ENCODE measurements around the gene TMEM203. TPM values are rescaled to one million over a fixed set of nuclear protein-coding genes. Genes with fewer than 3 reads are reported as not detected.
A peak's percentile ranks its signal among the peaks of the same experiment; 100 is the strongest.
"Not testable (repeated sequence)": the region's sequence is repeated elsewhere in the genome, so short reads cannot be mapped to it uniquely, and the experiment has no call there.

The TMEM203 gene
- polyA plus RNA-seq, 3 donors from 2014 or later: 131 to 169 (median 142) TPM

GRCh38 chr9:137245450-137246421 is 40.3 kb upstream of the TMEM203 start:
- peaks cover 16 to 22% of the 10 kb centered on the region in 2 donors for H3K4me1 Mint-ChIP-seq
- no peak for DNase-seq
- peaks cover 0 to 3% (median 0%) of the 10 kb centered on the region in 3 donors for H3K36me3 Mint-ChIP-seq
- H3K27ac Mint-ChIP-seq: no peak overlapping the region
- no peak overlapping the region for H3K4me3 Mint-ChIP-seq
- no peaks in the 10 kb centered on the region for H3K9me3 Mint-ChIP-seq
- peaks cover 12 to 25% (median 20%) of the 10 kb centered on the region in 3 donors for H3K27me3 Mint-ChIP-seq (ENCODE audit: low read depth in 3 of 3)

GRCh38 chr9:137244486-137245449 is 39.3 kb upstream of the TMEM203 start:
- H3K4me3 Mint-ChIP-seq: no peak overlapping the region
- no peak overlapping the region for H3K27ac Mint-ChIP-seq
- peaks cover 19 to 22% of the 10 kb centered on the region in 2 donors for H3K4me1 Mint-ChIP-seq
- DNase-seq: no peak
- H3K9me3 Mint-ChIP-seq: no peaks in the 10 kb centered on the region
- H3K36me3 Mint-ChIP-seq: peaks cover 0 to 3% (median 0%) of the 10 kb centered on the region in 3 donors
- H3K27me3 Mint-ChIP-seq (ENCODE audit: low read depth in 3 of 3): peaks cover 12 to 26% (median 25%) of the 10 kb centered on the region in 3 donors

- H3K36me3 Mint-ChIP-seq: peaks cover 0 to 3% (median 0%) of the 10 kb centered on the region in 3 donors
- DNase-seq: peak in 2 of 3 donors; percentile 15 to 16
- no peaks in the 10 kb centered on the region for H3K9me3 Mint-ChIP-seq
- H3K4me3 Mint-ChIP-seq: peak overlapping the region in 2 of 5 donors; percentile 27 to 36
- peaks cover 12 to 28% (median 25%) of the 10 kb centered on the region in 3 donors for H3K27me3 Mint-ChIP-seq (ENCODE audit: low read depth in 3 of 3)
- peaks cover 25 to 27% of the 10 kb centered on the region in 2 donors for H3K4me1 Mint-ChIP-seq
- H3K27ac Mint-ChIP-seq: no peak overlapping the region
Observed at GRCh38 chr9:137243626-137244485, 38.4 kb upstream of the TMEM203 start.

GRCh38 chr9:137243266-137243625 is 37.8 kb upstream of the TMEM203 start:
- Mint-ChIP-seq H3K4me1 (peaks cover 28% of the 10 kb centered on the region in 2 donors), H3K27me3 (ENCODE audit: low read depth in 3 of 3) (peaks cover 12 to 28% (median 25%) of the 10 kb centered on the region in 3 donors), H3K4me3 (peak overlapping the region in 2 of 5 donors; percentile 21 to 24)
- not testable (repeated sequence) for H3K9me3 Mint-ChIP-seq, H3K36me3 Mint-ChIP-seq, H3K27ac Mint-ChIP-seq
- DNase-seq: peak in 1 of 3 donors; percentile 14

GRCh38 chr9:137242269-137243203 is 37.1 kb upstream of the TMEM203 start:
- no peaks in the 10 kb centered on the region for H3K9me3 Mint-ChIP-seq
- H3K36me3 Mint-ChIP-seq: peaks cover 0 to 3% (median 0%) of the 10 kb centered on the region in 3 donors
- peaks cover 28% of the 10 kb centered on the region in 2 donors for H3K4me1 Mint-ChIP-seq
- peak overlapping the region; percentile 77 to 85 (median 81) for H3K4me3 Mint-ChIP-seq
- peak overlapping the region; percentile 64 to 78 (median 74) for H3K27ac Mint-ChIP-seq
- peaks cover 12 to 28% (median 25%) of the 10 kb centered on the region in 3 donors for H3K27me3 Mint-ChIP-seq (ENCODE audit: low read depth in 3 of 3)
- peak in 2 of 3 donors; percentile 17 to 18 for DNase-seq

GRCh38 chr9:137241490-137242268 is 36.2 kb upstream of the TMEM203 start:
- H3K36me3 Mint-ChIP-seq: peaks cover 0 to 3% (median 0%) of the 10 kb centered on the region in 3 donors

GRCh38 chr9:137240841-137241489 is 35.5 kb upstream of the TMEM203 start, which contains the start of gene TUBB4B:
TSS of gene TUBB4B (plus strand) at chr9:137241287. CDS start at chr9:137241361, 74 bp downstream.
- H3K36me3 Mint-ChIP-seq: peaks cover 0 to 3% (median 0%) of the 10 kb centered on the region in 3 donors
- peaks cover 28 to 31% of the 10 kb centered on the region in 2 donors for H3K4me1 Mint-ChIP-seq
- no peaks in the 10 kb centered on the region for H3K9me3 Mint-ChIP-seq
- peaks cover 12 to 26% (median 25%) of the 10 kb centered on the region in 3 donors for H3K27me3 Mint-ChIP-seq (ENCODE audit: low read depth in 3 of 3)
- H3K4me3 Mint-ChIP-seq: peak within 1 kb of the TSS; percentile 92 to 96 (median 93)
- H3K27ac Mint-ChIP-seq: peak within 1 kb of the TSS; percentile 68 to 94 (median 92)
- DNase-seq: peak; percentile 99

More at GRCh38 chr9:137241490-137242268, 36.2 kb upstream of the TMEM203 start:
- H3K4me1 Mint-ChIP-seq: peaks cover 28 to 30% of the 10 kb centered on the region in 2 donors
- peaks cover 12 to 26% (median 25%) of the 10 kb centered on the region in 3 donors for H3K27me3 Mint-ChIP-seq (ENCODE audit: low read depth in 3 of 3)
- H3K27ac Mint-ChIP-seq: peak overlapping the region in 5 of 6 donors; percentile 64 to 92 (median 68)
- peak overlapping the region; percentile 78 to 94 (median 84) for H3K4me3 Mint-ChIP-seq
- DNase-seq: peak in 1 of 3 donors; percentile 52
- no peaks in the 10 kb centered on the region for H3K9me3 Mint-ChIP-seq

GRCh38 chr9:137240318-137240840 is 34.9 kb upstream of the TMEM203 start:
- H3K27me3 Mint-ChIP-seq (ENCODE audit: low read depth in 3 of 3): peaks cover 12 to 26% (median 25%) of the 10 kb centered on the region in 3 donors
- H3K9me3 Mint-ChIP-seq: no peaks in the 10 kb centered on the region
- peak in 2 of 3 donors; percentile 82 to 84 for DNase-seq
- peaks cover 28 to 31% of the 10 kb centered on the region in 2 donors for H3K4me1 Mint-ChIP-seq
- peak overlapping the region in 3 of 6 donors; percentile 46 to 92 (median 77) for H3K27ac Mint-ChIP-seq
- H3K36me3 Mint-ChIP-seq: peaks cover 0 to 3% (median 0%) of the 10 kb centered on the region in 3 donors
- peak overlapping the region; percentile 63 to 79 (median 71) for H3K4me3 Mint-ChIP-seq

- Mint-ChIP-seq H3K4me3 (peak overlapping the region; percentile 63 to 79 (median 71)), H3K4me1 (peaks cover 28 to 31% of the 10 kb centered on the region in 2 donors), H3K27ac (peak overlapping the region in 5 of 6 donors; percentile 21 to 77 (median 48)), H3K27me3 (ENCODE audit: low read depth in 3 of 3) (peaks cover 12 to 26% (median 25%) of the 10 kb centered on the region in 3 donors)
- not testable (repeated sequence) for H3K9me3 Mint-ChIP-seq, DNase-seq, H3K36me3 Mint-ChIP-seq
Observed at GRCh38 chr9:137239541-137240200, 34.2 kb upstream of the TMEM203 start.
